Measurements from ENCODE around the gene BRD4.

Gene BRD4

DNA sequence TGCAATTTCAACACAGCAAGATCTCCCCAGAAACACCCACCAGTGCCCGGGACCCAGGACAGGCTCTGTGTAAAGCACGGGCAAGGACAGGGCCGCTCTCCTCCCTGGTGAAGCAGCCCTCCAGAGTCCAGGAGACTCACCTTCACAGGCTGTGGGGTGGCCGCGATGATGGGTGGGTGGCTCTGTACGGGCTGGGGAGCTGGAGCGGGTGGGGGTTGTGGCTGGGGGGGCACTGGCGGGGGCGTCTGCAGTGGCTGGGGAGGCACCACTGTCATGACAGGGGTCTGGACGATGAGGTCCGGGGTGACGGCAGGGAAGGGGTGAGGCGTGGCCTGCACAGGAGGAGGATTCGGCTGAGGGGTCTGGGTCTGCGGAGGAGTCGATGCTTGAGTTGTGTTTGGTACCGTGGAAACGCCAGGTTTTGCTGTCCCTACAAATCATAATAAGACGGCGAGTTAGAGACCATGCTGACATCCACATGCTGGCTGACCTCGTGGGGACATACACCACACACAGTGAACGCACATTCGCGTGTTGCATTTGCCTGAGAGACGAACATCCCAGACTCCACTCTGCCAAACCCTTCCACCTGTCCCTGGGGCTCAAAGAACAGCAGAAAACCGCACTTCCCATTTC, 67.0 kb downstream of the BRD4 start:
- DNase-seq (ENCODE audit: low spot score): no peak

DNA sequence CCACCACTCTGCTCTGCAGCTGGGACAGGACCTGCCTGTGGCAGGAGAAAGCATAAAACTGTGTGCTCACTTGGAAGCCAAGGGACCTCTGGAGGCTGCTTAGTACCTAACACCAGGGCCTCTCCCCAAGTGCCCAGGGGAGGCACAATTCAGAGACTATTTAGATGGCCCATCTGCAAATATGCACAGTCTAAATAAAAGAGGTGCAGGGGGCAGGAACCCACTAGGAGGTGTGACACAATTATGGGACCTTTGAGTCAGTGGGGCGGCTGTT, 67.5 kb downstream of the BRD4 start:
- no peak for DNase-seq (ENCODE audit: low spot score)

DNA sequence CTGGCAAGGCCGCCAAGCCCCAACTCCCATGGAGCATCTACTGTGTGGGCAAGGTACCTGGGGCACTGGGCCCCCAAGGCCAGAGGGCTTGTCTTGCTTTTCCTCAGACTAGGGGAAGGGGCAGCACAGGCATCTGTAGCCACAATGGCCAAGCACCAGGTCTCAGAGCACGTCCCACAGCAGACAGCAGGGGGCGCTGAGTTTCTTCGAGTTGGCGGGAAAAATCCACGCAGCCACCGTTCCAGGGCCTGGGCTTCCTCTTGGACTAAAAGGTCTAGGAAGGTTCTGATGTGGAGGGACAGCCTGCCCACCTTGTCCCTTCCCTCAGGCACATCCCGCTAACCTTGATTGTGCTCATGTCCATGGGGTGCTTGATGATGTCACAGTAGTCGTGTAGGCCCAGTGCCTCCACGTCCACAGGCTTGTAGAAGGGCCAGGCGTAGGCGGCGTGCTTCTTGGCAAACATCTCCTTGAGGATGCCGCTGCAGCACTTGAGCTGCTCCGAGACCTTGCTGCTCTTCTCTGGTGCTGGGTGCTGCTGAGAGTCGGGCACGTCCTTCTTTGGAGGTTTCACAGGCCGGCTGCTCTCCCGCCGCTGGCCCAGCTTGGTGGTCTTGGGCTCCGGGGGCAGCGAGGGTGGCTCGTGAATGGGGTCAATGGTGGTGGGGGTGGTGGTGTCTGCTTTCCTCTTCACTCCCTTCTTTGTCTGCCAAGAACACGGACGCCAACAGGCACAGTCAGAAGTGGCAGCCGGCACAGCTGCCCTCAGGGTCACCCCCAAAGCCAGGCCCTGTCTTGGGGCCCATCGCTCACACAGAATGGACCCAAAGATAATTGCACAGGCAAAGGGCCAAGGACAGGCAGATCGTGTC, 68.0 kb downstream of the BRD4 start:
- peak; percentile 61 for DNase-seq (ENCODE audit: low spot score)

DNA sequence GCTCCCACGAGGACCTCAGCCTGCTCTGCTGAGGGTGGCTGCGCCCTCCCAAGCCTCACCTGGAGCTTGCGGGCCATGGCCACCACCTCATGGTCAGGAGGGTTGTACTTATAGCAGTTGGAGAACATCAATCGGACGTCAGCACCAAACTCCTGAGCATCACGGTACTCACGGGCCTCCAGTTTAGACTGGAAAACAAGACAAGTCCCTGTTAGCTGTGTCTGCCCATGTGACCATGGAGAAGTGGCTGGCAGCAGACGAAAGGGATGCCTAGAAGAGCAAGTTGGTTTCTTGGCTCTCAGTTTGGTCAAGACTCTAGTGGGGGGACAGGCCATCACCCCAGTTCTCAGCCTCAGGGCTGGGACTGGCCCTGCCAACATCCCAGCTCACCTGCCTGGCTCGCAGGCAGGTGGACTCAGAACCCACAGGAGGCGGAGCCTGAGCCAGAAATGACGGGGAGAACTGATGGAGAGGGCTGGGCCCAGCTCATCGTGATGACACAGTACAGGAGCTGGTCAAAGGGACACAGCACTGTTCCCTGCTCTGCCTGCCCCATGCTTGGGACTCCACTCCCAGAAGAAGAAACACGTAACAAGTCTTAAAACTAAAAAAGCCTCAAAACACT, 68.9 kb downstream of the BRD4 start:
- DNase-seq (ENCODE audit: low spot score): no peak

DNA sequence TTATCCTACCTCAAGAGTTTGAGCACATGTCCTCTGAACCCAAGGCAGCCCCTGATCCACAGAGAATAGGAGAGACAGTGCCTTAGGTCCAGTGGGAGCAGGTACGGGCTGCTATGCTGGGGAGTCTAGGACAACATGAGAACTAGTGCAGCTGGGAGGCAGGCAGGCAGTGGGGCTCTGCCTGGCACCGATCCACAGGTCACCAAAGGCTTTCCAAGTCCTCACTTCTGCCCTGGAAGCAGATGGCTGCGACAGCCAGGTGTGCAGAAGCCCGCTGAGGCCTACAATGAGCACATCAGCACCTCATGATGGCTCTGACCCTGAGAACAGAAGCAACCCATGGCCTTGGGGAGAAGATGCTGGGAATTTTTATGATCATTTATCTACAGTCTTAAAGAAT, 70.3 kb downstream of the BRD4 start:
- no peak for DNase-seq (ENCODE audit: low spot score)

DNA sequence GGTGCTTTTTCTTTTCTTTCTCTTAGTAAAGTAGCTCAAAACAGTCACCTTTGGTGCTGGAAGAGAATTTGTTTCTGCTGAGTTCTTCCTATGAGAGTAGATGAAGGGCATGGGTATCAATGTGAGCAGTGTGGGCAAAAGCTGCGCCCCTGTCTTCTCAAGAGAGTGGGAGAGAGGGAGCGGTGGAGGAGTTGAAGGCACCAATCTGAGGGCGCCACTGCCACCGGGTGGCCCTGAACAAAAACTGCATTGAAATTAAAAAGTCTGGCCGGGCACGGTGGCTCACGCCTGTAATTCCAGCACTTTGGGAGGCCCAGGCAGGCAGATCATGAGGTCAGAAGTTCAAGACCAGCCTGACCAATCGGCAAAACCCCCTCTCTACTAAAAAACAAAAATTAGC, 71.4 kb downstream of the BRD4 start:
- DNase-seq (ENCODE audit: low spot score): no peak

DNA sequence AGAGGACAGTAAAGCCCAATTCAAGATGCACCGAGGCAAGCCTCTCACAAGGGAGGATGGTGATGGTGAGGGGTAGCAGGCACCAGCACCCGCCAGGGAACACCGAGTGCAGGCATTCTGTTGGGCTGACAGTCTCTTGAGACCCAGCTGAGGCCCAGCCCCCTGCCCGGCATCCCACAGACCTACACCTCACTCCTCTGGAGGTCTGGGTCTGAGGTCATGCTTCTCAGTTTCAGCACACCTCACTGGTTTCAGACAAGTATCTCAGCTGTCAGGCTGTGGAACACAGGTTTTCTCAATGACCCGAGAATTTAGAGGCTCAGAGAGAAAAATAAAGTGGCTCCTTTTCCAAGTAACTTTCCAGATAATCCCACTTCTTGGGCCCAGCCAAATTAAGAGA, 72.4 kb downstream of the BRD4 start:
- no peak for DNase-seq (ENCODE audit: low spot score)

DNA sequence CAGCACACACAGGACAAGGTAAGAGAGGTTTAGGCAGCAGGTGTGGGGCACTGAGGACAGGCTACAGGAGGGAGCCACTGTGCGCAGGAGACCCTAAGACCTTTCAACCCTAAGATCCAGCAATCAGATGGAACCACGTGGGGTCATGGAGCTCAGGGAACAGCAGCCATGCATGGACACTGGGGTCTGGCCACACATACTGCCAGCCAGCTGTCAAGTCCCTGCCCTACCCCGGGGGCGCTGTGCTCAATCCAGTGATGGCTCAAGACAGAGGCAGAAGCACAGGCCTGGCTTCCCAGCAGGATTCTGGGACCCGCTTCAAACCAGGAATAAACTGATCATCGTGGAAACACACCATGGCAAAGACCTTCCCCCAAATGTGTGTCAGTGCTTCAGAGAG, 74.6 kb downstream of the BRD4 start:
- DNase-seq (ENCODE audit: low spot score): no peak

DNA sequence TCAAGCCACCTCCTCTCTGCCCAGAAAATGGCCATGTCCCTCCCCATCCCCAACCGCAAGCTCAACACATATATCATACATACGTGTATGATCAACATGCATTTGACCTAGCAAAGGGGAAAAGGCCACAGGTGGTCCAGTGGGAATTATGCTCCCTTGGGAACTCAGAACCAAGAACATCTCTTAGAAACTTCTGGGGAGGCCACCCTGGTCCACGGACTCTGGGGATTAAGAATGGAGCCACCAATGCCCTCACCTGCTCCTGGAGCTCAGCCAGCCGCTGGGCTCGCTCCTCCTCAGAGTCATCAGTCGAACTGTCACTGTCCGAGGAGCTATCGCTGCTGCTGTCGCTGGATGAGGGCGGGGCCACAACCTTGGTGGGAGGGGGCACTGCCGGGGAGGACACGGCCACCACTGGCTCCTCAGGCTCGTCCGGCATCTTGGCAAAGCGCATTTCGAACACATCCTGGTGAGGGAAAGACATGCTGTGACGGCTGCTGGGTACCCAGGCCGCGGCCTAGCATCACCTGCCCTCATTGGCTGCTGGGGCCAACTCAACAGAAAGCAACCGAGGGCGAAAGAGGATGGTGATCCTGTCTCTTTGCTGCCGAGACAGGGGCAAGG, 75.5 kb downstream of the BRD4 start:
- no peak for DNase-seq (ENCODE audit: low spot score)

DNA sequence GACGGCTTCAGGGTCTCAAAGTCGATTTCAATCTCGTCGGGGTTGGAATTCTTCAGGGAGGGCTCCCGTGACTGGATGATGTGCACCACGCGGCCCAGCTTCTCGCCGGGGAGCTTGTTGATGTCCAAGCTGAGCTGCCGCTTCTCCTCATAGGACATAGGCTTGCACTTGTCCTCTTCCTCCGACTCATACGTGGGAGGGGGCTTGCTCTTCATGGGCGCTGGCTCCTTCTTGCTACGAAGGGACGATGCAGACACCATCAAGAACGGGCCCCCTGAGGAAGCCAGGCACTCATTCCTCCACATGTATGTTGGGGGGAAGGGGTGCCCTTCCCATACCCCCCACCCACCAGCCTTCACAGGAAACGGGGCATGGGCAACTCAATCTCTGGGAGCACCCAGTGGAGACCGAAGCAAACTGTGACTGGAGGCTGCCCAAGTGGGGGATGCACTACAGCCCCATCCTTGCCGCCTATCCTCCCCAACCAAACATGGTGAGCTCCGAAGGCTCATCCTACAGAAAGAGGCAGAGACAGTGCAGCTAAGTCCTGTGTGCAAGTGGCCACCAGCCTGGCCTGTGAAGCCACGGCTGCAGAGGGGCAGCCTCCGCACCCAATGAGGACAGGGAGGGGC, 76.9 kb downstream of the BRD4 start:
- DNase-seq (ENCODE audit: low spot score): no peak

DNA sequence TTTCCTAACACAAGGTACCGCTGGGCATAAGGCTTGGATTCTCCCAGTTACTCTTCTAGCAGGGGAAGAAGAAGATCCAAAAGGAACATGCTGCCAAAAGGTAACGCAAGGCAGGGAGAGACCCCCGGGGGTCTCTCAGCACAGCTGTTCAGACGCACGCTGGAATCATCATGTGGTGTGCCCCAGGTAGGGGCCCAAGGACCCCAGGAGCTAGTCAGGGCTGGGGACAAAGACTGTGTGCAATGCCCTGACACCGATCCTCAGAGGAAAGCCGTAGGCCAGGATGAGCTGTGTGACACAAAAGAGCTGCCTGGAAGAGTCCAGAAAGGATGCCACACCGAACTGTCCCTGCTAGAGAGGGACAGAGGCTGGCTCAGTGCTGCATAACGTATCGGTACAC, 77.8 kb downstream of the BRD4 start:
- DNase-seq (ENCODE audit: low spot score): no peak

DNA sequence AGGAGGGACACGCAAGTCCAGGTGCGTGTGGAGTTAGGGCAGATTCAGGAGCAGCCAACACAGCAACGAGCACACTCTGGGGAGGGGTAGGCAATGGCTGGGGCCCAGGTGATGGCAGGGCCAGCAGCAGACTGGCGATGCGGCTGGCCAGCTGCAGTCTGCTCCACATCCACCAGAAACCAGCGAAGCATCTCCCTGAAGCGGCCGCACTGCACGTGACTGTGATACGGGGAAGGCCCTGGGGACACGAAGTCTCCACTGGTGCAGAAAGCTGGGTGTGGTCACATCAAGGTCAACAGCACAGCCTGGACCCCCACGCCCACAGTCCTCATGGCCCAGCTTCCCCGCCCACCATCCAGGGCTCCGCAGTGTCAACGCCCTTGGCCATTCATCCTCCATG, 78.8 kb downstream of the BRD4 start:
- no peak for DNase-seq (ENCODE audit: low spot score)

DNA sequence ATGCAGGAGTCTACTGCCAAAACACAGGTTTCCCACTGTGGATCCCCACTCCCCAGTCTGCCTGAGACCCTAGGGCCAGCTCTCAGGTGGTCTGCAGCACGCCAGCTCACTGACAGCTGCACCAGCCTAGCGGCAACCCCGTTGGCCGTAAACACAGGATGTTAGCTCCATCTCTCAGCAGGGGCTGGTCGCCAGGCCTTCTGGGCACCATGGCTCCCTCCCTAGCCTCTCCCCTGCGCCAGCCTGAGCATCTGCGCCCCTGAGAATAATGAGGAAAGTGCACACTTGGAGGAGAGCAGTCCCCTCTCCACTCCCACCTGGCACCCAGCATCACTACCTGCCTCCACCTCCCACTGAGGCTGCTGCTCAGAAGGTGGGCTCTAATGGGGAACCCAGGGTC, 79.3 kb downstream of the BRD4 start:
- DNase-seq (ENCODE audit: low spot score): no peak

DNA sequence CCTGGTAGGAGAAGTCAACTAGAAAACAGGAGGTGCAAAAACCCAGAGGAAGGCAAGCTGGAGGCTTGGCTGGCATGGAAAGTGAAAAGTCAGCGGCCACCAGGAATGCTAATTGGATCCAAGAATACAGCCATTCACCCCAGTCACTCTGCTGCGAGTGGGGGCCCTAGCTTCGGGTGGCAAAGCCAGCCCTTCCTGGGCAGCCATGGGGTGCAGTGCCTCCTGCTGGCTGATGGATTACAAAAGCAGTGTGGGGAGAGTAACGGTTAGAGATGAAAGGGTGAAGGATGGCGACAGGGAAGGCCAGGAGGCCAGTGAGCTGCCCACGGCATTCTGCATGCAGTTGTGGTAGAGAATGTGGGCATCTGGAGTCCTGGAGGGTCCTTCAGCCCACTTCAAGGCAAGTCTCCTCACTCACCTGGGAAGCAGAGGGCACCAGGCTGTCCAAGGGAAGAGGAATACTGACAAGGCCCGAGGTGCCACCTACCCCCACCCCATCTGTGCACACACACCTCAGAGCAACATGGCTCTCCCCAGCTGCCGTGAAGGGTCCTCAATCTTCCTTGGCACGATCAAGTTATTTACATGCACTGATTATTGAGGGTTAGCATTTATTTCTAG, 79.8 kb downstream of the BRD4 start:
- peak; percentile 52 for DNase-seq (ENCODE audit: low spot score)

DNA sequence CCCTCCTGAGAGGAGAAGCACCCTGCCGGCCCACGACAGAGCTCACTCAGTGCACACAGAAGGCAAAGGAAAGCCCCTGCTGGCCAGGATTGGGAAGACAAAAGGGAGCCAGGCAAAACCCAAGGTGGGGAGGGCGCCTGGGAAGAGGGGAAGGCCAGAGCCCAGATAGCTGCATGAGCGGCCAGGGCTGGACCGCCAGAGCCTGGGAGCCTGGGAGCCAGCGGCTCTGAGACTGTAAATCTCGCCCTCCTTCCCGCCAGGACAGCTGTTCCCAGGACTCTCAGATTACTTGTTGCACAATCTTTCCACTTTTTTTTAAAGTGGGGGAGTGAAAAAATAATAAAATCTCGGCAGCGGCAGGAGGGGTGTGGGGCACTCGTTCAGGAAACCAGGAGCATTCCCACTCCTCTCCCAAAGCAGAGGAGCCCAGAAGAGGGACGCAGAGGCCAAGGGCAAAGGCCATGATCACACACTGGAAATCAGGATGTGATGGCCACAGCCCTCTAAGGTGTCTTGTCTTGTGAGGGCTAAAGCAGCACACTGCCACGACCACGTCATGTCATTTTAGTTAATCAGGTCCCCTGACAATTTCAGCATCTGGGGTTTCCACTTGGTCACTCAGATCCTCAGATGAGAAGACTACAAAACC, 80.5 kb downstream of the BRD4 start:
- peak; percentile 65 for DNase-seq (ENCODE audit: low spot score)

DNA sequence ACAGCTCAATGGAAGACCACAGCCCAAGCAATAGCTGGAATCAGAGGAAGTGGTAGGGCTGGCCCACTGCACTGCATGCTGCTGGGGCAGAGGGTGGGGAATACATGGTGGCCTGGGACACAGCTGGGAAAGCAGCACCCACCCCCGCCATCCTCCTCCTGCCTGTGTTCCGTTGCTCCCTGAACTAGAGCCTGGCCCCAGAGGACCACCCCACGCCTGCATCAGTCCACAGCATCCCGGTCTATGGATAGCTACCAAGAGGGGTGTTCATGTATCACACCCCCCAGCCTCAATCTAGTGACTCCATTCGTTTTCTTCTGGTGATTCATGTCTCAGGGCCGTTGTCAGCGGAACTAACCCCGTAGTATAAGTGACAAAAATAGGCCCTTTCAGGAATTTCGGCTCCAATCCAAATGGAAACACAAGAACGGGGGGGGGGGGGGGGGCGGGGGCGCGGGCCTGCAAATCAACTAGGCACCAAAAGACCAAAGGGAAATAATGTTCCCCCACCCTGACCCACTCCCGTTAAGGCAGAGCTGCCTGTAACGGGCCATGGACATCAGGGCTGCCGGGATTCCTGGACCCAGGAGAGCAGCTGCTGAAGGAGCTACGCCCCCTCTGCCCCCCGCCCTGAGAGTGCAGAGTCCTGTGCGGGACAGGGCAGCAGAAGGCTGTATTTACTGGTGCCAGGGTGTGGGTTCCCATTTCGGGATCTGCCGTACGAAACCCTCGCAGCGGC, 81.2 kb downstream of the BRD4 start:
- no peak for DNase-seq (ENCODE audit: low spot score)

DNA sequence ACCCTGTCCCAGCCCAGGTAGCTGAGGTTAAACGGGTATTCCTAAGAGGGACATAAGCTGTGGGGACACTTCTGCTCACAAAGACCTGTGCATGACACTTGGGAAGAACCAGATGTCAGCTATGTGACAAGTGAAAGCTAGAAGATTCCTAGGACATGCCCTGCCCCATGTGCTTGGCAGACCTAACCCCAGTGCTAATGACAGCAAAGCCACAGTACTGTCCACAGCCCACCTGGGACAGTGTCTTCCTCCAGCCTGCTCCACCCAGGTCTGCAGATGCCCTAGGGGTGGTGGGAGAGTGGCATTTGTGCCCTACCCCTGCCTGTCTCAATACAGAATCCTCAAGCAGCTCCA, 81.7 kb downstream of the BRD4 start:
- DNase-seq (ENCODE audit: low spot score): no peak

DNA sequence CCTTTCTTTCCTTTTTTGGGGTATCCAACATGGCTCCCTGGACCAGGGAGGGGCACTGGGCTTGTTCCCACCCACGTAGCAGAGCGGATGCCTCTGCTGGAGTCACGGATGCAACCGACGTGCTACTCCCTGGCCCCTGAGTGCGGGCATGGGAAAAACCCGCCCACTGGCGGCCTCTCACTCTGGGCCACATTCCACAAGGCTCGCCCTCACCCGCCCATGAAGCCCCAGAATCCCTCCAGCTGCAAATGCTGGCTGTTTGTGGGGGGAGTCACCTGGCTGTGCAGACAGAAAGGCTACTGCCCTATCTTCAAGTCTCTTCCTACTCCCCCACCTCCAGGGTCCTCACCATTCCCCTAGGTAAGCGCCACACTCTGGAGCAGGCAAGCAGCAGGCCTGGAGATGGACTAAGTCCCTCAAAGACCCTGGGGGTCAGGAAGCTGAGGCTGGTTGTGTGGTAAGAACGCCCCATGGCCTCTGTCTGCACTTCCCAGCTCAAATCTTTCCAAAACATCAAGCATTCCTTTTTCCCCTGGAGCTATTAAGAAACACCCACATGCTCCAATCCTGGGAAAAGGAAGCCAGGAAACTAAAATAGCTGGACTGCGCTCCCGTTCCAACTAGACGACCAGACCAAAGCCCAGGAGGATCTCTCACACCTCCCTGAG, 82.2 kb downstream of the BRD4 start:
- DNase-seq (ENCODE audit: low spot score): no peak

DNA sequence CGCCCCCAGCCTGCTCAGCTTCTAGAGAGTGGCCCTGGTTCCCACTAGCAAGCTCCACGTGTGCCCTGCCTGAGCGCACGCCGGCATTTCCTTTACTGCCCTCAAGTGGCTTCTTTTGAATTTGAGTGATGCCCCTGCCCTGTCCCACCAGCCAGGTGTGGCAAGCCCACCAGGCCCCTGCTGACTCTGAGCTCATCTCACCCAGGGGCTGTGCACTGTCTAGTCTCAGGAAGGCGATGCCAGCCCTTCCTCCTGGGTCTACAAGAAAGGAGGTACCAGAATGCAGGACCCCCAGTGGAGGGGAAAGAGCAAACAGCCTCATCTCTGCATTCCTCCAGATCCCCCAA, 82.8 kb downstream of the BRD4 start:
- DNase-seq (ENCODE audit: low spot score): no peak

DNA sequence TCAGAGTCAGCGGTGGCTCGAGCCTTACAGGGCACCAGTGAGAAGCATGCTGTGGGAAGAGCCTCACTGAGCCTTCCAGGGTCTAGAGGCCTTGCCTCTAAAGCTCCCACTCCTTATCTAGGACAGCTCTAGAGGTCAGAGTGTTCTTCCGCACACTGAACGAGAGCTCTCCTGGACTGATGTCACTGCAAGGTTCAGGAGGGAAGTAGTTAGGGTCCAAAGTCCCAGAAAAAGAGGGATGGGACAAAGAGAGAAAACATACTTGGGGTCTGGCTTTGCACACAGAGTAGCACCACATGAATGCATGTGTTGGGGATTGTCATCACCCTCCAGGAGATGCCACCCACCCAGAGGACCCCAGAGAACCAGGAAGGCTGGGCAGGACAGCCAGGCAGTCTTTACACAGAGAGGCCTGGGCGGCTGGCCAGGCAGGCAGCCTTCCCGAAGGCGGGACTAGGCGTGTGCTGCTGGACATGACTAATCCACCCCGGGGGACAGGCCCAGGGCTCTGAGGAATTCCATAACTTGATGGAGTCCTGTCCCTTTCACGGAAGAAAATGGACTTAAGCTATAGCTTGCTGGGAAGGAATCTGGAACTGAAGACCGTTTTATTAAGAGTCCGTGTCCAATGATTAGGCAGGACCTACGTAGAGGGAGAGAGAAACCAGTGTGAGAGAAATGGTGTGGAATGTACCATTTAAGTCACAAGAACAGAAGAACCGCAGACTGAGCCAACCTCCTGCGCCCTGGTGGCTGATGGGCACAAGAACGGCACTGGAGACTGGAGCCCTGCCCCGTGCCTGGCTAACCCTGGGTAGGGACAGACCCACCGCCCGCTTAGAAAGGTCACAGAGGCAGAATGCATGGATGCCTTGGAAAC, 83.5 kb downstream of the BRD4 start:
- DNase-seq (ENCODE audit: low spot score): peak; percentile 78
